Keratinocyte (primary cell): ENCODE measurements around the gene DMD. TPM values are rescaled to one million over a fixed set of nuclear protein-coding genes. Genes with fewer than 3 reads are reported as not detected.

Experiments
- DNase-seq: peaks from one replicate; pipeline ENCODE4 v3.0.0-alpha.2; 2011; ENCODE audit warnings: low read depth, missing footprints, low spot score
- FAIRE-seq: peaks from 2 replicates; lab custom pipeline; 2011; peaks lifted over from hg19 to GRCh38; lab: Jason Lieb, UNC
- H2AFZ ChIP-seq: 2 replicates; pipeline ENCODE4 v1.6.0; 2012; ENCODE audit warnings: low read length, control low read depth, inconsistent platforms; ENCODE audit not compliant: control insufficient read depth
- H3K27ac ChIP-seq: 2 replicates; pipeline ENCODE4 v1.5.1; 2011; ENCODE audit warnings: low read length; ENCODE audit not compliant: control insufficient read depth, insufficient read depth
- H3K27me3 ChIP-seq: 3 replicates; pipeline ENCODE4 v1.6.0; 2011; ENCODE audit warnings: low read length; ENCODE audit not compliant: control insufficient read depth, insufficient read depth; ENCODE audit errors: extremely low read depth
- H3K36me3 ChIP-seq, 2 experiments: 2 replicates in 1 of 2; 3 replicates in 1 of 2; pipeline ENCODE4 v1.5.1; 2011; ENCODE audit warnings: low read length in 2 of 2, mild to moderate bottlenecking in 1 of 2; ENCODE audit not compliant: control insufficient read depth in 2 of 2, insufficient read depth in 2 of 2; ENCODE audit errors: extremely low read depth in 1 of 2
- H3K4me1 ChIP-seq: 3 replicates; pipeline ENCODE4 v1.5.1; 2011; ENCODE audit warnings: low read length; ENCODE audit not compliant: control insufficient read depth, insufficient read depth; ENCODE audit errors: extremely low read depth
- H3K4me2 ChIP-seq: 3 replicates; pipeline ENCODE4 v1.6.0; 2011; ENCODE audit warnings: low read depth, low read length; ENCODE audit not compliant: control insufficient read depth, insufficient read depth; ENCODE audit errors: extremely low read depth
- H3K4me3 ChIP-seq, 3 experiments: fragments of 200-600 bp in 1 of 3; sonication (generic) in 1 of 3; 2 replicates in 2 of 3; 3 replicates in 1 of 3; pipeline ENCODE4 v1.5.1; 2011 to 2016; ENCODE audit warnings: low read length in 3 of 3, mild to moderate bottlenecking in 3 of 3, control low read depth in 2 of 3, inconsistent platforms in 1 of 3, low read depth in 1 of 3, mixed read lengths in 1 of 3, mixed run types in 1 of 3, moderate library complexity in 1 of 3; ENCODE audit not compliant: control insufficient read depth in 2 of 3, insufficient read depth in 2 of 3; ENCODE audit errors: extremely low read depth in 1 of 3
- H3K79me2 ChIP-seq: 2 replicates; pipeline ENCODE4 v1.6.0; 2012; ENCODE audit warnings: low read length; ENCODE audit not compliant: control insufficient read depth, insufficient read depth
- H3K9ac ChIP-seq: 3 replicates; pipeline ENCODE4 v1.6.0; 2011; ENCODE audit warnings: low read length; ENCODE audit not compliant: control insufficient read depth, insufficient read depth; ENCODE audit errors: extremely low read depth
- H3K9me1 ChIP-seq: 3 replicates; pipeline ENCODE4 v1.6.0; 2011; ENCODE audit warnings: low read length; ENCODE audit not compliant: control insufficient read depth, insufficient read depth; ENCODE audit errors: extremely low read depth
- H3K9me3 ChIP-seq: 2 replicates; pipeline ENCODE4 v1.5.1; 2012; ENCODE audit warnings: low read depth, low read length; ENCODE audit not compliant: control insufficient read depth
- H4K20me1 ChIP-seq: 3 replicates; pipeline ENCODE4 v1.6.0; 2011; ENCODE audit warnings: low read length; ENCODE audit not compliant: control insufficient read depth, insufficient read depth; ENCODE audit errors: extremely low read depth
- CTCF ChIP-seq, 3 experiments: IDR thresholded peaks in 1 of 3; conservative IDR thresholded peaks in 1 of 3; optimal IDR thresholded peaks in 1 of 3; 2 replicates in 2 of 3; 3 replicates in 1 of 3; pipeline versions ENCODE3 to v1.5.1; 2011; ENCODE audit warnings: low read length in 3 of 3, mild to moderate bottlenecking in 3 of 3, moderate library complexity in 2 of 3, control low read depth in 1 of 3, inconsistent platforms in 1 of 3; ENCODE audit not compliant: insufficient read depth in 2 of 3; ENCODE audit errors: extremely low read depth in 1 of 3
- EZH2 ChIP-seq: IDR thresholded peaks from one replicate; pipeline ENCODE4 v1.6.1; 2012; ENCODE audit warnings: inconsistent platforms, mild to moderate bottlenecking, low read length, moderate library complexity
- dilution Hi-C: fragments of 300-500 bp; cut with MboI; formaldehyde crosslinking; loops from one replicate; pipeline ENCODE4 v1.7.0; 2020; ENCODE audit warnings: low sequenced_read_pairs; ENCODE audit not compliant: extremely low pct_ligation_motif_present
- polyA plus RNA-seq, 5 experiments: library from polyadenylated mRNA; depleted of rRNA in 3 of 5; stranded (reverse) in 3 of 5; stranded (forward) in 1 of 5; unstranded in 1 of 5; fragments of >200 nt; gene quantifications; 1 replicate in 1 of 5; 2 replicates in 3 of 5; 3 replicates in 1 of 5; pipeline versions ENCODE4 v1.2.1 to v1.2.3, GENCODE V29; 2011 to 2012; ENCODE audit warnings: missing spikeins in 2 of 5, low read depth in 1 of 5, low replicate concordance in 1 of 5

Gene DMD
- polyA plus RNA-seq, 1 donor (not counting 4 experiments of a cell fraction or from before 2014, with no cell fraction given): 8.9 TPM

- H3K27me3 ChIP-seq: no peaks in the 10 kb centered on the region
- H3K79me2 ChIP-seq: no peaks in the 10 kb centered on the region
- dilution Hi-C loops: no loop called here
- no peak overlapping the region for H3K9ac ChIP-seq
- FAIRE-seq: no peak
- H3K9me3 ChIP-seq: no peaks in the 10 kb centered on the region
- H3K36me3 ChIP-seq: no peaks in the 10 kb centered on the region
- TF ChIP-seq CTCF (optimal IDR thresholded peaks at IDR 0.05 in 1 of 3, IDR thresholded peaks at IDR 0.05 in 1 of 3, conservative IDR thresholded peaks at IDR 0.05 in 1 of 3; ENCODE audit: extremely low read depth in 1 of 3, insufficient read depth in 2 of 3, low read length in 3 of 3): no peak
- no peak for TF ChIP-seq EZH2
- H3K9me1 ChIP-seq: no peaks in the 10 kb centered on the region
- no peak overlapping the region for H3K27ac ChIP-seq
- H3K4me1 ChIP-seq: no peaks in the 10 kb centered on the region
- no peak overlapping the region for H3K4me3 ChIP-seq
- H2AFZ ChIP-seq: no peak overlapping the region
- no peaks in the 10 kb centered on the region for H4K20me1 ChIP-seq
- no peak overlapping the region for H3K4me2 ChIP-seq
- DNase-seq: no peak
Measured at GRCh38 chrX:31153475-31154047, 2057.8 kb downstream of the DMD start.

GRCh38 chrX:31147175-31147574 is 2064.2 kb downstream of the DMD start:
- no peaks in the 10 kb centered on the region for H4K20me1 ChIP-seq
- no peak overlapping the region for H2AFZ ChIP-seq
- H3K9me3 ChIP-seq: no peaks in the 10 kb centered on the region
- no peaks in the 10 kb centered on the region for H3K4me1 ChIP-seq
- no peak overlapping the region for H3K4me2 ChIP-seq
- no peak for FAIRE-seq
- no peaks in the 10 kb centered on the region for H3K79me2 ChIP-seq
- DNase-seq: no peak
- no peaks in the 10 kb centered on the region for H3K36me3 ChIP-seq
- dilution Hi-C loops: no loop called here
- TF ChIP-seq CTCF (optimal IDR thresholded peaks at IDR 0.05 in 1 of 3, IDR thresholded peaks at IDR 0.05 in 1 of 3, conservative IDR thresholded peaks at IDR 0.05 in 1 of 3; ENCODE audit: extremely low read depth in 1 of 3, insufficient read depth in 2 of 3, low read length in 3 of 3) (no peak), EZH2 (no peak)
- H3K27ac ChIP-seq: no peak overlapping the region
- H3K27me3 ChIP-seq: no peaks in the 10 kb centered on the region
- H3K9me1 ChIP-seq: no peaks in the 10 kb centered on the region
- H3K9ac ChIP-seq: no peak overlapping the region
- H3K4me3 ChIP-seq: no peak overlapping the region
